IPS-18c (cell line): ENCODE measurements around the gene ZNF281.
"Not testable (repeated sequence)": the region's sequence is repeated elsewhere in the genome, so short reads cannot be mapped to it uniquely, and the experiment has no call there.

Experiments used
- H3K4me3 ChIP-seq: 2 replicates; pipeline ENCODE4 v1.7.0; 2013; ENCODE audit warnings: low read depth, mild to moderate bottlenecking, low read length, moderate library complexity; ENCODE audit not compliant: insufficient read depth
- H3K9me3 ChIP-seq: one replicate; pipeline ENCODE4 v1.6.1; 2013; ENCODE audit warnings: mild to moderate bottlenecking, low read length, moderate library complexity; ENCODE audit not compliant: control insufficient read depth, insufficient read depth

The ZNF281 gene, protein sequence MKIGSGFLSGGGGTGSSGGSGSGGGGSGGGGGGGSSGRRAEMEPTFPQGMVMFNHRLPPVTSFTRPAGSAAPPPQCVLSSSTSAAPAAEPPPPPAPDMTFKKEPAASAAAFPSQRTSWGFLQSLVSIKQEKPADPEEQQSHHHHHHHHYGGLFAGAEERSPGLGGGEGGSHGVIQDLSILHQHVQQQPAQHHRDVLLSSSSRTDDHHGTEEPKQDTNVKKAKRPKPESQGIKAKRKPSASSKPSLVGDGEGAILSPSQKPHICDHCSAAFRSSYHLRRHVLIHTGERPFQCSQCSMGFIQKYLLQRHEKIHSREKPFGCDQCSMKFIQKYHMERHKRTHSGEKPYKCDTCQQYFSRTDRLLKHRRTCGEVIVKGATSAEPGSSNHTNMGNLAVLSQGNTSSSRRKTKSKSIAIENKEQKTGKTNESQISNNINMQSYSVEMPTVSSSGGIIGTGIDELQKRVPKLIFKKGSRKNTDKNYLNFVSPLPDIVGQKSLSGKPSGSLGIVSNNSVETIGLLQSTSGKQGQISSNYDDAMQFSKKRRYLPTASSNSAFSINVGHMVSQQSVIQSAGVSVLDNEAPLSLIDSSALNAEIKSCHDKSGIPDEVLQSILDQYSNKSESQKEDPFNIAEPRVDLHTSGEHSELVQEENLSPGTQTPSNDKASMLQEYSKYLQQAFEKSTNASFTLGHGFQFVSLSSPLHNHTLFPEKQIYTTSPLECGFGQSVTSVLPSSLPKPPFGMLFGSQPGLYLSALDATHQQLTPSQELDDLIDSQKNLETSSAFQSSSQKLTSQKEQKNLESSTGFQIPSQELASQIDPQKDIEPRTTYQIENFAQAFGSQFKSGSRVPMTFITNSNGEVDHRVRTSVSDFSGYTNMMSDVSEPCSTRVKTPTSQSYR

DNA sequence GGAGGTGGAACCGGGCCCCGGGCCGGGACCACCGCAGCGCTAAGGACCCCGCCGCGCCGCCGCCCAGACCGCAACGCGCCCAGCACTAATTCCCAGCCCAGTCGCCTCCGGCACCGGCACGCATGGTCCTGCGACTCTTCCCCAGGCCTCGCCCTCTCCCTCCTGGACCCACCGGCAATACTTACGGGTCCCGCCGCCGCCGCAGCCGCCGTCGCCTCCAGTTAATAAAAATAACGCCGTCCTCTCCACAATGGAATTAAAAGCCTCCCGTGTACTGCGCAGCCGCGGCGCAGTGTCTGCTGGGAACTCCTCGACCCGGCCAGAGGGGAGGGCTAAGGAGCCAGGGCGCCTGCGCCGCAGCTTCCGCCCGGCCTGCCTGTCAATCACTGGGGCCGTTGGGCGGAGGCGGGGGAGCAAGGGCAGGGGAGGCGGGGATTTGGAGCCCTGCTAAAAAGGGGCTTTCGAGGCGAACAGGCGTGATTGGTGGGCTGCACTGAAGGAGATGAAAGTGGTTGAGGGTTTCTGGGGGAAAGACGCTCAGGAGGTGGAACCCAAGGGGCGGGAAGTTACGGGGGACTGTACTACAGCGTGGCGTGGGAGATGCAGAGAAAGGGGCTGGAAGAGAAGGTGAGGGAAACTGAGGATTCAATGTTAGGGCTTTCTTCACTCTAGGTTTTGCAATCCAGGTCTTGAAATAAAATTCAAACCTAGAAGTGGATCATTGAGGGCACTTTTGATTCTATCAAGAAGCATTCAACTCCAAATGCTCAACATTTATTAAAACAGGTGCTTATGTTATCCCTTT, at the start of gene ZNF281:
Gene ZNF281 (minus strand): TSS at position 276 of the 805 bp plus-strand sequence. CDS start 331 bp downstream, outside the sequence.
- Histone ChIP-seq H3K9me3 (no peaks in the 10 kb centered on the region), H3K4me3 (peak within 1 kb of the TSS; percentile 87)

DNA sequence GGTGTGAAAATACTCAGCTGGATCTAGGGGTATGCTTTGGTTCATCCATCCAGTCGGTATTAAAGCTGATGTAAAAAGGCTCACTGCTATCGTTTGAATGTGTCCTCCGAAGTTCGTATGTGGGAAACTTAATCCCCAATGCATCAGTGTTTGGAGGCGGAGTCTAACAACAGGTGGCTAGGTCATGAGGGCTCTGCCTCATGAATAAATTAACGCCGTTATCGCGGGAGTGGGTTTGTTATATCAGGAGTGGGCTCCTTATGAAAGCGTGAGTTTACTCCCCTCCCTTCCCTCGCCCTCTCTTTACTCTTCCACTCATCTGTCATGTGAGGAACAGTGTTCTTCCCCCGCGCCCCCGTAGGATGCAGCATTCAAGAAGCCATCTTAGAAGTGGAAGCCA, 48.9 kb upstream of the ZNF281 start:
- Histone ChIP-seq H3K9me3 (no peaks in the 10 kb centered on the region), H3K4me3 (no peak overlapping the region)

DNA sequence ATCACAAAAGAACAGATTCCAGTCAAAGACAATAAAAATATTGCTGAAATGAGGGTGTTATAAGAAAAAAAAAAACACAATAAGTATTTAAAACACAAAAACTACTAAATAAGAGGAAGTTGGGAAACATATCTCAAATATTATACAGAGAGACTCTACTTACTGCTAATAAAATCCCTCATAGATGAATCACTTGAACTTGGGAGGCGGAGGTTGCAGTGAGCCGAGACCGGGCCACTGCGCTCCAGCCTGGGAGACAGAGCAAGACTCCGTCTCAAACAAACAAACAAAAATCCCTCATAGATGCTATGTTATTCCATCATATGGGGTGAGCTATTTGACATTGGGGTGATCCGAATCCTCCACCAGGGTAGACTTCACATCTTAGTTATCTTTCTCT, 48.0 kb upstream of the ZNF281 start:
- H3K4me3 ChIP-seq, result no peak overlapping the region

DNA sequence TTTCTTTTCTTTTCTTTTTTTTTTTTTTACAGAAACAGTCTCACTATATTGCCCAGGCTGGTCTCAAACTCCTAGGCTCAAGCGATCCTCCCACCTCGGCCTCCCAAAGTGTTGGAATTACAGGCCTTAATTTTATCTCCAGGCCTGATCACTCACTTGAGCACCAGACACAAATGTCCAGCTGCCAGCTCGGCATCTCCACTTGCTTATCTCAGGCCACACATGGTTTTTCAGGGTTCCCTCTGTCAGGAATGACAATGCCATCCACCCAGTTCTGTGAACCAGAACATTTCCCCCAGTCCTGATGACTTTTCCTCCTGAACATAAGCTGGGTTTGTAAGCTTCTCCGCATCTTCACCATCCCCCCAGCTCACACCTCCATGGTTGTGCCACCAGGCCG, 44.6 kb upstream of the ZNF281 start:
- Histone ChIP-seq H3K9me3 (no peaks in the 10 kb centered on the region), H3K4me3 (no peak overlapping the region)

More for the DNA sequence above, 48.0 kb upstream of the ZNF281 start:
- H3K9me3 ChIP-seq, result no peaks in the 10 kb centered on the region

DNA sequence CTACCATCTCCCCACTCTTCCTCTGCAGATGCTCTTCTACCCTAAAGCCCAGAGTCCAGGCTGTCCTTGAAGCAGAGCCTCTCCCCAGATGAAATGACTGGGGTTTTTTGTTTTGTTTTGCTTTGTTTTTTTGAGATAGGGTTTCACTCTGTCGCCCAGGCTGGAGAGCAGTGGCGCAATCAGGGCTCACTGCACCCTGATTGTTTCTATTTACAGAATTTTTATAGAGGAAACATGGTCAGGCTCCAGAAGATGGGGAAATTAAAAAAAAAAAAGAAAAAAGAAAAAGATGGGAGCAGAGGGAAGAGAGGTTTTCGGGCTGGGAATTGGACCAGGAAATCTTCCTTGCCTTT, 43.7 kb upstream of the ZNF281 start:
- no peak overlapping the region for H3K4me3 ChIP-seq
- H3K9me3 ChIP-seq, result no peaks in the 10 kb centered on the region

DNA sequence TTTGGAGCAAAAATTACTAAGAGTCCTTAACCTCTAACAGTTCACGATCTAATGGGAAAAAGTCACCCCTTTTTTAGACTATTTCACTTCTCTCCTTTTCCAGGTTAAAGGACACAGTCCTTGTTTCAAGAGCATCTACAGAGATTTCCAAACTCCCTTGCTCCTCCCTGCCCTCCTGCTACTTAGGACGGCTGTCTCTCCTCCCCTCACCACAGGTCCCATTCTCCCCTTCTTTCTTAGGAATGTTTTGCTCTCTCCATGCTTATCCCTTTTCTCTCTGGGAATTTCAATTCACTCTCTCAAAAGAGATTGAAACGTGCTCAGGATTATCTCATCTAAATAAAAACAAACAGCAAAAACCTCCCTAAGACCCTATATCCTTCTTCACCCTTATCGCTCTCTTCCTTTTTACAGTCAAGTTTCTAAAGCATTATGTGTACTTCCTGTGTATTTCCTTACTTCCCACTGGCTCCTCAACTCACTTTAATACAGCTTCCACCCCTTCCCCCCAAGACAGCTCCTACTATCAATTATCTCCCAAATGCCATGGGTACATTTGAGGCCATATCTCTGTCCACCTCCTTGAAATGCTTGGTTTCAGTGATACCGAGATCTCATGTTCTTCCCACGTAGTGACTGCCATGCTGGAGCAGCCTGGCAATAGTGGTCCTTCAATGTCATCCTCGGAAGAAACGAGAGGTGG, 43.2 kb upstream of the ZNF281 start:
- Histone ChIP-seq H3K9me3 (no peaks in the 10 kb centered on the region), H3K4me3 (no peak overlapping the region)

DNA sequence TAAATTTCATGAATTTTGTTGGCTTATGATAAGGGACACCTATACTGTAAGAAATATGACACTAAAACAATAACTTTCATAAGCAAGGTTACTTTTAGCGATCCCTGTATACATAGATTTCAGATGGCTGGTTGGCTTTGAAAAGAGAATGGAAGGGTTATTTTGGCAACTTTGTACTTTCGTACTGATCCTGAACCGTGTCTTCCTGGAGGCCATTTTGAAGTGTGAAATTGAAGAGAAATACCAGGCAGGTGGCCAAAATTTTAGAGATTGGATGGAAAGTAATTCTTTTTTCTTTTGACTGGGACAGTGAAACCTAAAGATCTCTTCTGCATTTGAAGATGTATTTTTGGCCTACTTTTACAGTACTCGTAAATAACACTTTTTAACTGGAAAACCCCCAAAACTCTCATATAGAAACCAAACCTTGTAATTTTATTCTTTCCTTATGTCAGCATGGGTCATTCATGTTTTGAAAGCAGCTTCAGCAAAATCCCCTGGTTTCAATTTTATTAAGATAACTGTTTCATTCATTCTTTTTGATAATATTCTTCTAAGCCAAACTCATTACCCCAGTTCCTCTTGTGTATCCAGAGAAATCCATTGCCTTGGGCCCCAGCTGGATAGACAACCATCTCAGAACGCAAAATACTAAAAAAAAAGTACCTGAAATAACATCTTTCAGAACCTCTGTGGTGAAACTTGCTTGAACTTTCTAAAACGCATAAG, 38.4 kb upstream of the ZNF281 start:
- Histone ChIP-seq H3K4me3 (no peak overlapping the region), H3K9me3 (no peaks in the 10 kb centered on the region)

DNA sequence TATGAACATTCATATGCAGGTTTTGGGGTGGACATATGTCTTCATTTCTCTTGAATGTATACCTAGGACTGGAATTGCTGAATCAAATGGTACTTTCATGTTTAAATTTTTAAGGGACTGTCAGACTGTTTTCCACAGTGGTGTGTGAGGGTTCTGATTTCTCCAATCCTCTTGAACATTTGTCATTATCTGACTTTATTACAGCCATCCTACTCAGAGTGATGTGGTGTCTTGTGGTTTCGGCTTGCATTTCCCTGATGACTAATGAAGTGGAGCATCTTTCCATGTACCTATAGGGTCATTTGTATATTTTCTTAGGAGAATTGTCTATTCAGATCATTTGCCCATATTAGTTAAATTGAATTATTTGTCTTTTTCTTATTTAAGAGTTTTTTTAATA, 35.4 kb upstream of the ZNF281 start:
- Histone ChIP-seq H3K4me3 (no peak overlapping the region), H3K9me3 (no peaks in the 10 kb centered on the region)

DNA sequence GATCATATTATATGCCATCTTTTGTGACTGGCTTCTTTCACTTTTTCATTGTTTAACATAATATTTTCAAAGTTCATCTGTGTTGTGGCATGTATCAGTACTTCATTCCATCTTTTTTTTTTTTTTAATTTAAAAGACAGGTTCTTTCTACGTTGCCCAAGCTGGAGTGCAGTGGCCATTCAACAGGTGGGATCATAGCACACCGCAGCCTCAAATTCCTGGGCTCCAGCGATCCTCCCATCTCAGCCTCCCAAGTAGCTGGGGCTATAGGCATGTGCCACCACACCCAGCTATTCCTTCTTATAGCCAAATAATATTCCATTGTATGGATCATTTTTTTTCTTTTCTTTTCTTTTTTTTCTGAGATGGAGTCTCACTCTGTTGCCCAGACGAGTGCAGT, 34.6 kb upstream of the ZNF281 start:
- no peak overlapping the region for H3K4me3 ChIP-seq
- no peaks in the 10 kb centered on the region for H3K9me3 ChIP-seq

DNA sequence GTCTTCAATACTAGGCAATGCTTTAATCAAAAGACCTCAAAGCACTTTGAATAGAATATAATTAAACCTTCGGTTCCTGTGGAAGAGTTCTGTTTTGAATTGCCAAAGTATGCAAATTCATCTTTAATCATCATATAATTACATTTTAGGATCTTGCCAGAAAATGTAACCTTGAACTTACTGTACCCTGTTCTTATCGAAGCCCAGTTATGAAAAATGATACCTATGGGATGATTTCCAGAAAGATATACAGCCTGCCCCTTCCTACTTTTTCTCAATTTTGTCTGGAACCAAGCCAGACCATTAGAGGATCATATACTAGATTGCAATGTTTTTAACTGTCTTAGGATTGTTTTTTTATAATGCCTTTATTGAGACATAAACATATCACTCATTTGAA, 34.0 kb upstream of the ZNF281 start:
- Histone ChIP-seq H3K9me3 (no peaks in the 10 kb centered on the region), H3K4me3 (no peak overlapping the region)

DNA sequence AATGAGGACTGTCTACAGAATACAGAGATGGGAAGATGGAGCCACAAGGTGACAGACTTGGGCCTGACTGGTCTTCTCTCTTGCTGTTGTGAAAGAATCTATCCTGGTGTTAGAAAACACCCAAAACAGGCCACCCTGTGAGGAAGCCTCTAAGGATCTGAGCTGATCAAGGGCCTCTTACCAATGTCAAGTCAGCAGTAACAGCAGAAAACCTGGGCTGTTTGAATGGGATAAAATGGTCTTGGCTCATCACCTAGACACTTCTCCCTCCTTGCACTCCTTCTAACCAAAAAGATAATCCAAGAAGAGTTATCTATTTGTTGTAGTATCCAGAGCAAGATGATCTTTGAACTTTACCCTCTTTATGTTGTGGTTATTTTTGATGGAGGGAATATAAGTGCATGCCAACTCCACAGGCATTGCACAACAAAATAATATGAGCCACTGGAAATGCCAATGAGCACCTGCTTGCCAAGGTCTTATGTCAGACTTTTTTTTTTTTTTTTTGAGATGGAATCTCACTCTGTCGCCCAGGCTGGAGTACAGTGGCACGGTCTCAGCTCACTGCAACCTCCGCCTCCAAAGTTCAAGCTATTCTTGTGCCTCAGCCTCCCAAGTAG, 32.8 kb upstream of the ZNF281 start:
- Histone ChIP-seq H3K4me3 (no peak overlapping the region), H3K9me3 (no peaks in the 10 kb centered on the region)

DNA sequence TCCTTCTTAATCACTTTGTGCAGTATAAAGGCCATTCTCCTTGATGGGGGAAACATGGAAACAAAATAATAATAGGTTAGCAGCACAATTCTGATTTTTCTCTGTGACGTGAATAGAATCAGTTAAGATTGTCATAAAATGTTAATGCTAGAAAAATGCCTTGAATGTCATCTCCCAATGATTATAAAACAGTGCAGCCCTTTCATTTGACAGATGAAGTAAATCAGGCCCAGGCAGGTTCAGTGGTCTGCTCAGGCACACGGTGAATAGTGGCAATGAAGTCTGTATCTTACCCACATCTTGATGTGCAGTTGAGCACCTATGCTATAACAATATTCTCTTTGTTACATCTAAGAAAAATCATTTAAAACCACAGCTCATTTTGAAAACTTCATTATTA, 32.2 kb upstream of the ZNF281 start:
- Histone ChIP-seq H3K4me3 (no peak overlapping the region), H3K9me3 (no peaks in the 10 kb centered on the region)

DNA sequence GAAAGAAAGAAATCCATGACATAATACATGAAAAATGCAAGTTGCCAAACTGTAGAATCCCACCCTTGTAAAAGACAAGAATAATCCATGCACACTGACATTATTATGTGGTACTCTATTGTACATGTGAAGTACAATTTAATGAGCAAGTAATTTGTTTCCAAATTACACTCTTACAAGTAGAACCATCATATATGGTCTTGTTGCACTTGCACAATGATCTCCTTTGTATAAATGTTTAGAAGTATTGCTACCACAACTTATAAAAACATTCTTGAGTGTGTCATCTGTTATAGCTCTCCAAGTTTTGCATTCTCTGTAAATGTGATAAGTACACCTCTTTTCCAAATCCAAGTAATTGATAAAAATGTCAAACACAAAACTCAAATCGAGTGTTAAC, 29.1 kb upstream of the ZNF281 start:
- Histone ChIP-seq H3K4me3 (no peak overlapping the region), H3K9me3 (no peaks in the 10 kb centered on the region)

DNA sequence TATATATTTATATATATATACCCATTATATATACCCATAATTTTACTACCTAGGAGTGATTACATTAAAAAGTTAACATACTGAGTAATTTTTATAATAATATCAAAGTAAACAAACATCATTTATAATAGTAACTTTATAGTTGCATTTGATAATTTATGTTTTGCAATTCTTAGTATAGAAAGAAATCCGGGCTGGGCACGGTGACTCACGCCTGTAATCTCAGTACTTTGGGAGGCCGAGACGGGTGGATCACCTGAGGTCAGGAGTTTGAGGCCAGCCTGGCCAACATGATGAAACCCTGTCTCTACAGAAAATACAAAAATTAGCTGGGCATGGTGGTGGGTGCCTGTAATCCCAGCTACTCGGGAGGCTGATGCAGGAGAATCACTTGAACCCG, 28.6 kb upstream of the ZNF281 start:
- H3K4me3 ChIP-seq, H3K9me3 ChIP-seq: not testable (repeated sequence)

DNA sequence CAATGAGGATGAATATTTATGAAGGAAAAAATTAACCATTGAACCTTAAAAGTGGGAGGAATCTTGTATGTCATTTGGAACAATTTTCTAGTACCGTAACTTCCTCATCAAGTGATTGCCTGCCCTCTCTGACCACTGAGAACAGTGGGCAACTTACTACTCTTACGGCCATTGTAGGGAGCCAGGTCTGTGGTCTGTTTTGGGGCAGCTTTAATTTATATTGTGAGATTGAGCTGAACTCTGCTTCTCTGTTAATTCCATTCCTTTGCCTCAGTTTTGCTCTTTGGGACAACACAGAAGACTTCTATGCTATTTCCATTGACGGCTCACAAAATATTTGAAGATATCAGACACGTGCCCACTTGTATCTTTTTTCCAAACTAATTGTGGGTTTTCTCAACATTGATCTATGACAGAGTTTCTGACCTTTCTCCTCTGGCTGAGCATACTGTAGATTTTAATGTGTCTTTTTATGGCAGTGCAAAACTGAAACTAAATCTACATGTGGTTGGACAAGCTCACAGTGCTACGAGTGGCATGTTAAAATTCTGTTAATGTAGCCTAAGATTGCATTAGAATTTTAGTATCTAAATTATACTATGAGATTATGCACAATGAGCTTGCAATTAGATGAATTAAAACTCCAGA, 27.8 kb upstream of the ZNF281 start:
- Histone ChIP-seq H3K9me3 (no peaks in the 10 kb centered on the region), H3K4me3 (no peak overlapping the region)

DNA sequence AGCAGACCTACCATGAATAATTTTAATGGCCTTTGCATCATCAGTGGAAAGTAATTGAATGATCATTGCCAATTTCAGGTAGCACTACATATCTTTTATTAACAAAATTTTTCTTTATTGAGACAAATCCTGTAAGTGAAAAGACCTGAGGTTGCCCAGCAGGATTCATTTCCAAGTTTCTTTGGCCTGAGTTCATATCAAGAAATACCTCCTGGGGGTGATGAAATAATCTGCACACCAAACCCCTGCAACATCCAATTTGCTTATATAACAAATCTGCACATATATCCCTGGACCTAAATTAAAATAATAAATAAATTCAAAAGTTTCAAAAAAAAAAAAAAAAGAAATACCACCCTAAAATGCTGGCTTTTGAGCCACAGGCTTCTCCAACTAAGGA, 27.3 kb upstream of the ZNF281 start:
- no peak overlapping the region for H3K4me3 ChIP-seq
- H3K9me3 ChIP-seq, result no peaks in the 10 kb centered on the region
